HEK293T (cell line): ENCODE results near the gene TPK1.

Experiments used
- FOXK2 ChIP-seq: fragments of 450-650 bp; IDR thresholded peaks from 2 replicates; pipeline ENCODE4 v1.6.1; 2016; ENCODE audit warnings: mild to moderate bottlenecking
- L3MBTL2 ChIP-seq: fragments of 450-650 bp; conservative IDR thresholded peaks from 2 replicates; pipeline ENCODE4 v1.6.1; 2016; ENCODE audit warnings: mild to moderate bottlenecking
- NFRKB ChIP-seq: fragments of 450-650 bp; IDR thresholded peaks from 2 replicates; pipeline ENCODE4 v1.6.1; 2016; ENCODE audit warnings: mild to moderate bottlenecking, moderate library complexity
- SP1 ChIP-seq: fragments of 450-650 bp; IDR thresholded peaks from 2 replicates; pipeline ENCODE4 v1.6.1; 2017

- TF ChIP-seq FOXK2 (no peak), NFRKB (no peak), L3MBTL2 (no peak), SP1 (no peak)
These were observed 419.5 kb downstream of the TPK1 start for GRCh38 chr7:144416341-144416740.
